Subcutaneous abdominal adipose tissue (tissue), 5 donors: ENCODE measurements around the gene SLC16A4.

Source experiments
- H3K27ac ChIP-seq: one replicate; pipeline ENCODE4 v1.7.0; 2013; ENCODE audit warnings: low read depth, mild to moderate bottlenecking, inconsistent platforms, low read length, moderate library complexity
- H3K27me3 ChIP-seq, 5 donors: one replicate each; pipeline ENCODE4 v1.7.0; 2013; ENCODE audit warnings: low read length in 5 of 5, inconsistent platforms in 1 of 5; ENCODE audit not compliant: control insufficient read depth in 5 of 5, insufficient read depth in 4 of 5
- H3K36me3 ChIP-seq, 5 donors: one replicate each; pipeline ENCODE4 v1.7.0; 2013; ENCODE audit warnings: low read length in 5 of 5; ENCODE audit not compliant: control insufficient read depth in 5 of 5, insufficient read depth in 5 of 5
- H3K4me1 ChIP-seq, 5 donors: one replicate each; pipeline ENCODE4 v1.7.0; 2013; ENCODE audit warnings: low read length in 5 of 5, mild to moderate bottlenecking in 3 of 5, moderate library complexity in 1 of 5; ENCODE audit not compliant: control insufficient read depth in 5 of 5, insufficient read depth in 5 of 5
- H3K4me3 ChIP-seq, 5 donors: one replicate each; pipeline ENCODE4 v1.7.0; 2013; ENCODE audit warnings: low read length in 5 of 5, low read depth in 1 of 5
- H3K9ac ChIP-seq, 5 donors: one replicate each; pipeline ENCODE4 v1.7.0; 2013; ENCODE audit warnings: low read length in 5 of 5, mild to moderate bottlenecking in 4 of 5, moderate library complexity in 3 of 5
- H3K9me3 ChIP-seq, 5 donors: one replicate each; pipeline ENCODE4 v1.7.0; 2013; ENCODE audit warnings: low read length in 5 of 5; ENCODE audit not compliant: control insufficient read depth in 5 of 5
- donor health status: healthy.
- donor health status: healthy.
- donor health status: healthy.
- donor health status: healthy.
- donor health status: healthy.

The SLC16A4 gene

DNA sequence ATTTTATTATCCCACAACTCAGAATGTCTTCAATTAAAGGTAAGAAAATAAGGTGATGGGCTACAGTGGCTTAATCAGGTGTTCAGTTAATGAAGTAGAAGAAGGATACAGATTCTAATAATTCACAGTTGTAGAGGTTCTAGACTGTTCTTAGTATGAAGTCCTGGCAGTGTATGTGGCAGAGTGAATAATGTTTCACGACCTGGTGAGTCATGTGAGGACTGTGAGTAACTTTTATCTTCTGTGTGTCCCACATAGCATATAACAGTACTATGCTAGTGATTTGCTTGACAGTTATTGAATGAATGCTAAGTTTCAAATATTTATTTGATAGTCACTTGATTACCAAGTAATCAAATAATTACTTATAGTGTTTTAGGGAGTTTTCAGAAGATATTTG is 20.0 kb downstream of the SLC16A4 start:
- Histone ChIP-seq H3K4me3 (no peak overlapping the region), H3K27me3 (no peaks in the 10 kb centered on the region), H3K4me1 (peaks cover 0 to 10% (median 0%) of the 10 kb centered on the region in 5 donors), H3K27ac (no peak overlapping the region), H3K9ac (no peak overlapping the region), H3K36me3 (peaks cover 8 to 26% (median 17%) of the 10 kb centered on the region in 5 donors), H3K9me3 (no peaks in the 10 kb centered on the region)

GRCh38 chr1:110364221-110364620 is 26.6 kb downstream of the SLC16A4 start:
- no peaks in the 10 kb centered on the region for H3K27me3 ChIP-seq
- no peaks in the 10 kb centered on the region for H3K9me3 ChIP-seq
- H3K4me3 ChIP-seq: no peak overlapping the region
- H3K27ac ChIP-seq: no peak overlapping the region
- H3K9ac ChIP-seq: no peak overlapping the region
- H3K4me1 ChIP-seq: no peaks in the 10 kb centered on the region
- peaks cover 5 to 24% (median 18%) of the 10 kb centered on the region in 5 donors for H3K36me3 ChIP-seq

DNA sequence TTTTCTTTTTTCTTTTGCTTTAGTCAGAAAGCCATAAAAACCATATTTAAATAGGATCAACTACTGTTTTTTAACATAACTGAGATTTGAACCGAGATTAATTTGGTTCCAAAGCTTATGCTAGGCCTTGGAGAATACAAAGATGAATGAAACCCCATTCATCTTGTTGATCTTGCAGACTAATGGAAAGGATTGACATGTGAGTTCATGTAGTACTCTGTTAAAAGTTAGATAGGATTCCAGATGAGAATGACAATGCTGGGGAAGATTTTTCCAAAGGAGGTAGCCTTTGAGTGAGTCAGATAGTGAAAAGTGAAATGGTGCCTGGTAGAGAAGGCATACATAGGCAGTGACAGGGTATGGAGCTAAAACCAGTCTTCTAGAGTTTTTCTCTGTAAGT is 29.0 kb downstream of the SLC16A4 start:
- H3K9me3 ChIP-seq: no peaks in the 10 kb centered on the region
- H3K27ac ChIP-seq: no peak overlapping the region
- H3K27me3 ChIP-seq: no peaks in the 10 kb centered on the region
- peaks cover 5 to 20% (median 13%) of the 10 kb centered on the region in 5 donors for H3K36me3 ChIP-seq
- H3K9ac ChIP-seq: no peak overlapping the region
- peaks cover 0 to 2% (median 0%) of the 10 kb centered on the region in 5 donors for H3K4me1 ChIP-seq
- H3K4me3 ChIP-seq: no peak overlapping the region

DNA sequence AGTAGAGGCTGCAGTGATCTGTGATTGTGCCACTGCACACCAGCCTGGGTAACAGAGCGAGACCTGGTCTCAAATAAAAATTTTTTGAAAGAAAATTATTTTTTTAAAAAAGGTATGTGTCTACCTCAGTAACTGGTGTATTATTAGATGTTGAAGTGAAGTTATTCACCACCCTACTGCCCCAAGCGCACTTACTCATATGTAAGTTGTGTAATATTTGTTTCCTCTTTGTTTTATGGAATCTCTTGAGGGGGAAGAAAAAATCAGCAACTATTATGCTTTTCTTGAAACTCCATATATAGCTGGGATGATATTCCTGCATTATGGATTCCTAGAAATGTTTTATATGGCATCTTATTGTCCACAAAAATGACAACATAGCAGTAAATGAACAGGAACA is 30.4 kb downstream of the SLC16A4 start:
- Histone ChIP-seq H3K4me1 (peaks cover 0 to 4% (median 0%) of the 10 kb centered on the region in 5 donors), H3K4me3 (no peak overlapping the region), H3K36me3 (peaks cover 6 to 17% (median 13%) of the 10 kb centered on the region in 5 donors), H3K9ac (no peak overlapping the region), H3K9me3 (no peaks in the 10 kb centered on the region), H3K27ac (no peak overlapping the region), H3K27me3 (no peaks in the 10 kb centered on the region)

DNA sequence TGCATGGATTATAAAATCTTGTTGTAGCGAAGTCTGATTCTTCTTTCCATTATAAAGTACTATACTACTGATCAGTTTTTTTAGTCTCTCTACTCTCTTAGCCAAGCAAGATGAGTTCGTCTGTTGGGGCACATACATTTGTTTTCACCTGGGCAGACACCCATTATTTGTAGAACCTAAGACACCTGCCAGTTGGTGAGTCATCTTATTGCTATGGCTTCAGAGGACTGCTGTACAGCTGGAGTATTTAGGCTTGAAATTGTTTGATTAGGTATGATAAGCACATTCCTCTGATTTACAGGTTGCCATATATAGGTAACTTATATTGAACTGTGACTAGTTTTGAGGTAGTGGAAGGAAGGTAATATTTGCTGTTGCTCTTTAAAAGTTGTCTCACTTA is 34.4 kb downstream of the SLC16A4 start:
- H3K27me3 ChIP-seq: no peaks in the 10 kb centered on the region
- no peak overlapping the region for H3K9ac ChIP-seq
- H3K4me1 ChIP-seq: peaks cover 0 to 5% (median 4%) of the 10 kb centered on the region in 5 donors

GRCh38 chr1:110355321-110355720 is 35.5 kb downstream of the SLC16A4 start:
- Histone ChIP-seq H3K27me3 (no peaks in the 10 kb centered on the region), H3K4me3 (no peak overlapping the region), H3K9ac (peak overlapping the region in 1 of 5 donors; percentile 35), H3K9me3 (no peaks in the 10 kb centered on the region), H3K36me3 (peaks cover 3 to 13% (median 7%) of the 10 kb centered on the region in 5 donors), H3K4me1 (peaks cover 0 to 15% (median 10%) of the 10 kb centered on the region in 5 donors), H3K27ac (no peak overlapping the region)

More for the DNA sequence above, 34.4 kb downstream of the SLC16A4 start:
- Histone ChIP-seq H3K36me3 (peaks cover 3 to 13% (median 7%) of the 10 kb centered on the region in 5 donors), H3K9me3 (no peaks in the 10 kb centered on the region), H3K4me3 (no peak overlapping the region), H3K27ac (no peak overlapping the region)

- H3K4me3 ChIP-seq: no peak overlapping the region
- no peaks in the 10 kb centered on the region for H3K9me3 ChIP-seq
- peak overlapping the region in 1 of 5 donors; percentile 47 for H3K9ac ChIP-seq
- H3K27ac ChIP-seq: no peak overlapping the region
- no peaks in the 10 kb centered on the region for H3K27me3 ChIP-seq
- peaks cover 0 to 21% (median 15%) of the 10 kb centered on the region in 5 donors for H3K36me3 ChIP-seq
- H3K4me1 ChIP-seq: peaks cover 0 to 50% (median 32%) of the 10 kb centered on the region in 5 donors
These were observed 40.5 kb downstream of the SLC16A4 start for GRCh38 chr1:110350360-110350759.

DNA sequence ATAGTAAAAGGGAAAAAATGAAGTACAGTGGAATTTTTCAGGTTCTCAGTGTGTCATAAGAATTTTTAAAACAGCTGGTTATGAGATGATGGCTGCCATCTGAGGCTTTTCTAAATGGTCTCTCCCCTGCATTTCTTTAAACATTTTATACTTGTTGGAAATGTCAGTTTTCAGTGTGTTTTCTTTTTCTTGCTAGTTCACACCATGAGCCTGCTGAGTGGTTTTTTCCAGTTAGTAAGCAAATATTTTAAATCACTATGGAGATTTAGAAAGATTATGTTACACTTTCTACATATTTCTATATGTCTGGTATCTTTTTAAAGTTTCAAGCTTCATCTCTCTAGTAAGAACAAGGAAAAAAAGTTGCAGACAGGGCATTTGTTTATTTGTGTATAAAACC is 42.1 kb downstream of the SLC16A4 start:
- peak overlapping the region in 2 of 5 donors; percentile 21 to 24 for H3K9ac ChIP-seq
- no peaks in the 10 kb centered on the region for H3K27me3 ChIP-seq
- H3K27ac ChIP-seq: peak overlapping the region; percentile 18
- H3K9me3 ChIP-seq: no peaks in the 10 kb centered on the region
- peaks cover 3 to 28% (median 17%) of the 10 kb centered on the region in 5 donors for H3K36me3 ChIP-seq
- H3K4me3 ChIP-seq: no peak overlapping the region
- peaks cover 0 to 62% (median 39%) of the 10 kb centered on the region in 5 donors for H3K4me1 ChIP-seq

DNA sequence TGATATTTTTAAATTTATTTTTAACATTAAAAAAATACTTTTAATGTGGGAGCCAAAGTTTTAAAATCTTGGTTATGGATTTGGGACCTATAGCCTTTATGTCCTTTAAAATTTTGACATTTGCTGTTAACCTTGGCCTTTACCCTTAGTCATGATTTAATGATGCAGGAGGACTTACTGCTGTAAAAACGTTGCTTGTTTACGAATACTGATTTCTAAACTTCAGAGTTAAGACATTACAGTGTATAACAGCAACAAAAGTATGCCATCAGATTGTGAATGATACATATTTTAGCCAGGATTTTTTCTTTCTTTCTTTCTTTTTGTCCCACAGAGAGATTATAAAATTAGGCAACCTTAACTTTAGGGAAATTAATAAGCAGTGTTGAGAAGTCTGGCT is 42.8 kb downstream of the SLC16A4 start:
- Histone ChIP-seq H3K27ac (peak overlapping the region; percentile 18), H3K4me3 (no peak overlapping the region), H3K4me1 (peaks cover 0 to 70% (median 41%) of the 10 kb centered on the region in 5 donors), H3K9me3 (no peaks in the 10 kb centered on the region), H3K36me3 (peaks cover 3 to 22% (median 19%) of the 10 kb centered on the region in 5 donors), H3K9ac (peak overlapping the region in 1 of 5 donors; percentile 12), H3K27me3 (no peaks in the 10 kb centered on the region)

GRCh38 chr1:110347182-110347893 is 43.5 kb downstream of the SLC16A4 start:
- Histone ChIP-seq H3K4me1 (peaks cover 0 to 77% (median 48%) of the 10 kb centered on the region in 5 donors), H3K27ac (no peak overlapping the region), H3K27me3 (no peaks in the 10 kb centered on the region), H3K4me3 (peak overlapping the region in 1 of 5 donors; percentile 7), H3K9me3 (no peaks in the 10 kb centered on the region), H3K9ac (no peak overlapping the region), H3K36me3 (peaks cover 6 to 21% (median 19%) of the 10 kb centered on the region in 5 donors)
